ENCODE measurements around the gene STXBP2. TPM values are rescaled to one million over a fixed set of nuclear protein-coding genes. Genes with fewer than 3 reads are reported as not detected.

The STXBP2 gene
- total RNA-seq, 1 experiment from 2014 or later = 133 TPM

- Histone ChIP-seq H3F3A (ENCODE audit: low read length, unreplicated experiment) (no peaks in the 10 kb centered on the region), H3K4me3 (ENCODE audit: low read length) (peak overlapping the region; percentile 97; the same call in 1 of the 2 replicates), H3K4me1 (ENCODE audit: insufficient read depth, low read length) (peaks cover 22% of the 10 kb centered on the region; the same call in 1 of the 2 replicates), H4K20me1 (ENCODE audit: low read length) (no peaks in the 10 kb centered on the region), H3K9me2 (replicated peaks; ENCODE audit: low read length) (no peaks in the 10 kb centered on the region), H3K9ac (ENCODE audit: low read length) (no peak overlapping the region), H3K27ac (ENCODE audit: low read length) (no peak overlapping the region), H3K27me3 (ENCODE audit: low read length) (no peaks in the 10 kb centered on the region), H3K4me2 (ENCODE audit: low read length) (peak overlapping the region; percentile 98), H2AFZ (ENCODE audit: low read length) (no peak overlapping the region), H3K9me3 (ENCODE audit: low read length) (no peaks in the 10 kb centered on the region), H3K36me3 (ENCODE audit: low read depth, low read length) (0 out of 2 replicates have a peak, but pooled peaks cover 10% of the 10 kb centered on the region), H3K79me2 (ENCODE audit: low read length) (peaks cover 20% of the 10 kb centered on the region)
- TF ChIP-seq EZH2phosphoT487 (IDR thresholded peaks at IDR 0.05; ENCODE audit: borderline replicate concordance, low read length) (no peak), EZH2 (IDR thresholded peaks at IDR 0.05; ENCODE audit: low read length, unreplicated experiment) (no peak)
- TF ChIP-seq, protein P1, sequence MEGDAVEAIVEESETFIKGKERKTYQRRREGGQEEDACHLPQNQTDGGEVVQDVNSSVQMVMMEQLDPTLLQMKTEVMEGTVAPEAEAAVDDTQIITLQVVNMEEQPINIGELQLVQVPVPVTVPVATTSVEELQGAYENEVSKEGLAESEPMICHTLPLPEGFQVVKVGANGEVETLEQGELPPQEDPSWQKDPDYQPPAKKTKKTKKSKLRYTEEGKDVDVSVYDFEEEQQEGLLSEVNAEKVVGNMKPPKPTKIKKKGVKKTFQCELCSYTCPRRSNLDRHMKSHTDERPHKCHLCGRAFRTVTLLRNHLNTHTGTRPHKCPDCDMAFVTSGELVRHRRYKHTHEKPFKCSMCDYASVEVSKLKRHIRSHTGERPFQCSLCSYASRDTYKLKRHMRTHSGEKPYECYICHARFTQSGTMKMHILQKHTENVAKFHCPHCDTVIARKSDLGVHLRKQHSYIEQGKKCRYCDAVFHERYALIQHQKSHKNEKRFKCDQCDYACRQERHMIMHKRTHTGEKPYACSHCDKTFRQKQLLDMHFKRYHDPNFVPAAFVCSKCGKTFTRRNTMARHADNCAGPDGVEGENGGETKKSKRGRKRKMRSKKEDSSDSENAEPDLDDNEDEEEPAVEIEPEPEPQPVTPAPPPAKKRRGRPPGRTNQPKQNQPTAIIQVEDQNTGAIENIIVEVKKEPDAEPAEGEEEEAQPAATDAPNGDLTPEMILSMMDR (conservative IDR thresholded peaks at IDR 0.05; ENCODE audit: low read depth, low read length) = no peak
- intact Hi-C loops (cut with micrococcal nuclease) = no loop called here
- ChIA-PET POLR2A (ENCODE audit: unreplicated experiment) (no interaction called here), CTCF (no interaction called here)
- DNase-seq (no peak), ATAC-seq (no peak)
- BruUV-seq (replicated peaks) = TSS peak; percentile 44
These were observed 45.4 kb downstream of the STXBP2 start for GRCh38 chr19:7682175-7682855.

DNA sequence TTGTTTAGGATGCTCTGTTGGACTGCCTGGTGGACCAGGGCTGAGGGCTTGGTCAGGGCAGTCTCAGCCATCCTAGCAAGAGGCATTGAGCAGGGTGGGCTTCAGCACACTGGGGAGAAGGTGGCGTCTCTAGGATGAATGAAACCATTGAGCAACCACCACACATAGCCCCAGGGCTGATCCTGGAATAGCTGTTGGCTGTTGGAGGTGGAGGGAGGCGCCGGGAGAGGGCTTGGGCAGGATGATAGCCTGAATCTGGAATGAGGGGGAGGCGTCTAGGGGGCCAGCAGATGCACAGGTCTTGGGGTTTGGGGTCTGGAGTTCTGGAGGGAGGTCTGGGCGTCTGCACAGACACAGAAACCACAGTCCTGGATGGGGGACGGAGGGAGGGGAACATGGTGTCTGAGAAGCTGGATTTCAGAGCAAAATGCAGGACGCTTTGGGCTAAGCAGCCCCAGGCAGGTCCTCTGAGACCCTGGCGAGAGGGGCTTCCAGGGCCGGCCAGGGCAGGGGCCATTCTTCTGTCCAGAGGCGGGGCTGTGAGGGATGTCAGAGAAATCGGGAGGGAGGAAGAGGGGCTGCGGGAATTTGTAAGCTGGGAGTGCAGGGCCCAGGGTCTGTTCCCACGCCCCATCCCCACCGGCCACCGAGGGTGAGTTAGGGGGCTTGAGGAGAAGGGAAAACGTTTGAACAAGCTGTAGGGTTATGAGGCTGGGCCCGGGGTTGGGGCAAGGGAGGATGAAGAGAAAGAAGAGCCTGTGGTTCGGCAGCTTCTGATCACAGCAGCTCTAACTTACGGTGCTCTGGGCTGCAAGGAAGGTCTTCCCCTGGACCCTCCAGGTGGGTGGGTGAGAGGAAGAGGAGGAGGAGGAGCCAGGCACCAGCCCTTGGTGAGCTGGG is 48.9 kb downstream of the STXBP2 start:
- peaks cover 19% of the 10 kb centered on the region for H3K79me2 ChIP-seq (ENCODE audit: low read length)
- no peak overlapping the region for H3K4me3 ChIP-seq (ENCODE audit: low read length)
- H3K27me3 ChIP-seq (ENCODE audit: low read length) = no peaks in the 10 kb centered on the region
- no peak overlapping the region for H2AFZ ChIP-seq (ENCODE audit: low read length)
- no TSS peak for BruUV-seq (replicated peaks)
- TF ChIP-seq, protein P1 (conservative IDR thresholded peaks at IDR 0.05; ENCODE audit: low read depth, low read length) = no peak
- TF ChIP-seq EZH2phosphoT487 (IDR thresholded peaks at IDR 0.05; ENCODE audit: borderline replicate concordance, low read length) = no peak
- TF ChIP-seq EZH2 (IDR thresholded peaks at IDR 0.05; ENCODE audit: low read length, unreplicated experiment) = no peak
- H3F3A ChIP-seq (ENCODE audit: low read length, unreplicated experiment) = no peaks in the 10 kb centered on the region
- H3K36me3 ChIP-seq (ENCODE audit: low read depth, low read length) = 0 out of 2 replicates have a peak, but pooled peaks cover 10% of the 10 kb centered on the region
- H3K4me1 ChIP-seq (ENCODE audit: insufficient read depth, low read length) = peaks cover 7% of the 10 kb centered on the region; the same call in 1 of the 2 replicates
- no peak for DNase-seq
- H3K9ac ChIP-seq (ENCODE audit: low read length) = no peak overlapping the region
- no peaks in the 10 kb centered on the region for H3K9me3 ChIP-seq (ENCODE audit: low read length)
- intact Hi-C loops (cut with micrococcal nuclease) = no loop called here
- no peak overlapping the region for H3K27ac ChIP-seq (ENCODE audit: low read length)
- CTCF ChIA-PET = no interaction called here
- POLR2A ChIA-PET (ENCODE audit: unreplicated experiment) = no interaction called here
- H3K9me2 ChIP-seq (replicated peaks; ENCODE audit: low read length) = no peaks in the 10 kb centered on the region
- ATAC-seq = no peak
- H3K4me2 ChIP-seq (ENCODE audit: low read length) = no peak overlapping the region
- H4K20me1 ChIP-seq (ENCODE audit: low read length) = no peaks in the 10 kb centered on the region

Measured in PC-3 (cell line).